GM23338 (cell line): ENCODE results near the gene CHRM4. TPM values are rescaled to one million over a fixed set of nuclear protein-coding genes. Genes with fewer than 3 reads are reported as not detected.

Source experiments
- ATAC-seq: fragments of 200-7000 bp; cut with Tn5 transposase; 3 replicates; pipeline ENCODE4 v1.9.1; 2020
- DNase-seq: peaks from one replicate; pipeline ENCODE4 v3.0.0-alpha.2; 2015; ENCODE audit warnings: low spot score
- H2AFZ ChIP-seq: fragments of 200-600 bp; sonication (generic); 2 replicates; pipeline ENCODE4 v1.8.0; 2016; ENCODE audit warnings: antibody characterized with exemption, mild to moderate bottlenecking, moderate library complexity
- H3F3A ChIP-seq: fragments of 200-600 bp; sonication (generic); replicated peaks from 2 replicates; pipeline ENCODE4 v1.8.0; 2017; ENCODE audit warnings: antibody characterized with exemption, mixed run types, low read depth
- H3K27ac ChIP-seq: fragments of 200-600 bp; sonication (generic); 2 replicates; pipeline ENCODE4 v1.6.1; 2016; ENCODE audit warnings: low read depth
- H3K27me3 ChIP-seq: fragments of 200-600 bp; sonication (generic); 2 replicates; pipeline ENCODE4 v1.8.0; 2016; ENCODE audit warnings: mild to moderate bottlenecking, mixed run types, moderate library complexity; ENCODE audit not compliant: insufficient read depth
- H3K36me3 ChIP-seq: fragments of 200-600 bp; sonication (generic); 2 replicates; pipeline ENCODE4 v1.8.0; 2016; ENCODE audit warnings: mild to moderate bottlenecking; ENCODE audit not compliant: insufficient read depth
- H3K4me1 ChIP-seq: fragments of 200-600 bp; sonication (generic); 2 replicates; pipeline ENCODE4 v1.8.0; 2016; ENCODE audit warnings: mild to moderate bottlenecking, moderate library complexity; ENCODE audit not compliant: insufficient read depth
- H3K4me2 ChIP-seq: fragments of 200-600 bp; sonication (generic); 2 replicates; pipeline ENCODE4 v1.7.1; 2017; ENCODE audit warnings: mixed run types
- H3K4me3 ChIP-seq: fragments of 200-600 bp; sonication (generic); 2 replicates; pipeline ENCODE4 v1.6.1; 2016; ENCODE audit warnings: mixed run types
- H3K79me2 ChIP-seq: fragments of 200-600 bp; sonication (generic); replicated peaks from 2 replicates; pipeline ENCODE4 v1.8.0; 2017; ENCODE audit warnings: mild to moderate bottlenecking; ENCODE audit not compliant: insufficient read depth
- H3K9me2 ChIP-seq: fragments of 200-600 bp; sonication (generic); 2 replicates; pipeline ENCODE4 v1.8.0; 2017; ENCODE audit not compliant: insufficient read depth
- H4K20me1 ChIP-seq: fragments of 200-600 bp; sonication (generic); replicated peaks from 2 replicates; pipeline ENCODE4 v1.8.0; 2017; ENCODE audit warnings: mild to moderate bottlenecking; ENCODE audit not compliant: insufficient read depth
- H3K27ac Mint-ChIP-seq: 2 replicates; pipeline ENCODE4 v1.8.0; 2020; ENCODE audit warnings: inconsistent platforms, mild to moderate bottlenecking, moderate library complexity, mixed read lengths
- H3K27me3 Mint-ChIP-seq: 3 replicates; pipeline ENCODE4 v1.8.0; 2022; ENCODE audit warnings: low read depth, mild to moderate bottlenecking, moderate library complexity, mixed read lengths, inconsistent platforms; ENCODE audit not compliant: insufficient read depth, poor library complexity
- H3K36me3 Mint-ChIP-seq: 3 replicates; pipeline ENCODE4 v1.8.0; 2021; ENCODE audit warnings: low read depth, mild to moderate bottlenecking, inconsistent platforms, moderate library complexity, mixed read lengths
- H3K4me1 Mint-ChIP-seq: 3 replicates; pipeline ENCODE4 v1.8.0; 2020; ENCODE audit warnings: mild to moderate bottlenecking, inconsistent platforms, mixed read lengths
- H3K4me3 Mint-ChIP-seq: 3 replicates; pipeline ENCODE4 v1.8.0; 2021; ENCODE audit warnings: moderate library complexity, mild to moderate bottlenecking, inconsistent platforms, mixed read lengths
- H3K9me3 Mint-ChIP-seq: 3 replicates; pipeline ENCODE4 v1.8.0; 2020; ENCODE audit warnings: moderate library complexity, mild to moderate bottlenecking, inconsistent platforms, mixed read lengths
- JUNB ChIP-seq: IDR thresholded peaks from one replicate; pipeline ENCODE4 v1.6.1; 2016; ENCODE audit warnings: antibody characterized with exemption; ENCODE audit not compliant: unreplicated experiment
- POLR2AphosphoS5 ChIP-seq: IDR thresholded peaks from 2 replicates; pipeline ENCODE4 v1.6.1; 2016; ENCODE audit warnings: antibody characterized with exemption, low read depth
- ZNF114 ChIP-seq: fragments of 250-450 bp; sonication (Bioruptor Pico); IDR thresholded peaks from 2 replicates; pipeline ENCODE4 v1.5.0; 2020; ENCODE audit warnings: mild to moderate bottlenecking, moderate library complexity
- ZNF331 ChIP-seq: fragments of 250-450 bp; sonication (Bioruptor Pico); IDR thresholded peaks from 2 replicates; pipeline ENCODE4 v1.5.0; 2020; ENCODE audit warnings: low read depth, mild to moderate bottlenecking, moderate library complexity
- ZNF462 ChIP-seq: fragments of 250-450 bp; sonication (Bioruptor Pico); IDR thresholded peaks from 2 replicates; pipeline ENCODE4 v1.5.0; 2020; ENCODE audit warnings: mild to moderate bottlenecking, moderate library complexity
- microRNA-seq: library from miRNA; unstranded; fragments of <30 nt; microRNA quantifications from one replicate; pipeline ENCODE4, GENCODE V29; 2017
- polyA plus RNA-seq: library from polyadenylated mRNA; unstranded; fragments of >200 nt; fragmentation: Nextera tagmentation; extraction: Ambion mirVana; gene quantifications from 2 replicates; pipeline ENCODE4 v1.2.1, GENCODE V29; 2016
- small RNA-seq: library from RNA; depleted of rRNA; stranded (forward); fragments of <200 nt; gene quantifications from one replicate; pipeline ENCODE3, GENCODE V24; 2014; ENCODE audit warnings: low replicate concordance
- total RNA-seq: library from RNA; depleted of rRNA; stranded (reverse); fragments of >200 nt; shearing (Covaris generic); gene quantifications from 2 replicates; pipeline ENCODE4 v1.2.3, GENCODE V29; 2014; rRNA removed
- TF ChIP-seq, protein P1 (sequence below): IDR thresholded peaks from one replicate; pipeline ENCODE4 v1.6.1; 2018; ENCODE audit warnings: antibody characterized with exemption; ENCODE audit not compliant: unreplicated experiment

Gene CHRM4
- total and polyA plus RNA-seq, 2 experiments from 2014 or later: 0.97 TPM; not detected in 1

- TF ChIP-seq, protein P1, sequence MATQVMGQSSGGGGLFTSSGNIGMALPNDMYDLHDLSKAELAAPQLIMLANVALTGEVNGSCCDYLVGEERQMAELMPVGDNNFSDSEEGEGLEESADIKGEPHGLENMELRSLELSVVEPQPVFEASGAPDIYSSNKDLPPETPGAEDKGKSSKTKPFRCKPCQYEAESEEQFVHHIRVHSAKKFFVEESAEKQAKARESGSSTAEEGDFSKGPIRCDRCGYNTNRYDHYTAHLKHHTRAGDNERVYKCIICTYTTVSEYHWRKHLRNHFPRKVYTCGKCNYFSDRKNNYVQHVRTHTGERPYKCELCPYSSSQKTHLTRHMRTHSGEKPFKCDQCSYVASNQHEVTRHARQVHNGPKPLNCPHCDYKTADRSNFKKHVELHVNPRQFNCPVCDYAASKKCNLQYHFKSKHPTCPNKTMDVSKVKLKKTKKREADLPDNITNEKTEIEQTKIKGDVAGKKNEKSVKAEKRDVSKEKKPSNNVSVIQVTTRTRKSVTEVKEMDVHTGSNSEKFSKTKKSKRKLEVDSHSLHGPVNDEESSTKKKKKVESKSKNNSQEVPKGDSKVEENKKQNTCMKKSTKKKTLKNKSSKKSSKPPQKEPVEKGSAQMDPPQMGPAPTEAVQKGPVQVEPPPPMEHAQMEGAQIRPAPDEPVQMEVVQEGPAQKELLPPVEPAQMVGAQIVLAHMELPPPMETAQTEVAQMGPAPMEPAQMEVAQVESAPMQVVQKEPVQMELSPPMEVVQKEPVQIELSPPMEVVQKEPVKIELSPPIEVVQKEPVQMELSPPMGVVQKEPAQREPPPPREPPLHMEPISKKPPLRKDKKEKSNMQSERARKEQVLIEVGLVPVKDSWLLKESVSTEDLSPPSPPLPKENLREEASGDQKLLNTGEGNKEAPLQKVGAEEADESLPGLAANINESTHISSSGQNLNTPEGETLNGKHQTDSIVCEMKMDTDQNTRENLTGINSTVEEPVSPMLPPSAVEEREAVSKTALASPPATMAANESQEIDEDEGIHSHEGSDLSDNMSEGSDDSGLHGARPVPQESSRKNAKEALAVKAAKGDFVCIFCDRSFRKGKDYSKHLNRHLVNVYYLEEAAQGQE: no peak
- TF ChIP-seq POLR2AphosphoS5 (no peak), ZNF462 (CRISPR knock-in tag) (no peak), JUNB (no peak), ZNF331 (no peak)
These were observed 56.3 kb downstream of the CHRM4 start (continued) for GRCh38 chr11:46335271-46335670.

GRCh38 chr11:46334211-46334610, 57.4 kb downstream of the CHRM4 start:
- H3F3A ChIP-seq: peaks cover 23% of the 10 kb centered on the region; the same call in 1 of the 2 replicates
- H3K4me1 ChIP-seq: peaks cover 55% of the 10 kb centered on the region
- peaks cover 60% of the 10 kb centered on the region for H3K27me3 ChIP-seq
- no peak for TF ChIP-seq ZNF114 (CRISPR knock-in tag)
- no peak for TF ChIP-seq POLR2AphosphoS5
- no peak for DNase-seq
- peak overlapping the region; percentile 73; the same call in 1 of the 3 replicates for H3K4me3 Mint-ChIP-seq
- no peak overlapping the region for H2AFZ ChIP-seq
- H3K4me2 ChIP-seq: no peak overlapping the region
- peaks cover 4% of the 10 kb centered on the region; the same call in 2 of the 3 replicates for H3K36me3 Mint-ChIP-seq
- H3K27ac Mint-ChIP-seq: no peak overlapping the region
- peaks cover 71% of the 10 kb centered on the region for H3K4me1 Mint-ChIP-seq
- no peaks in the 10 kb centered on the region for H3K9me3 Mint-ChIP-seq
- H3K36me3 ChIP-seq: no peaks in the 10 kb centered on the region; the same call in 1 of the 2 replicates
- H3K27ac ChIP-seq: no peak overlapping the region
- no peaks in the 10 kb centered on the region for H4K20me1 ChIP-seq
- no peaks in the 10 kb centered on the region for H3K79me2 ChIP-seq
- no peak for ATAC-seq
- no peaks in the 10 kb centered on the region for H3K9me2 ChIP-seq
- H3K4me3 ChIP-seq: 0 out of 2 replicates have a peak overlapping the region, but pooled peaks have one; percentile 77
- peaks cover 61% of the 10 kb centered on the region for H3K27me3 Mint-ChIP-seq

Small RNAs within 50 kb of the gene (microRNA-seq; reads per million reads assigned to microRNA genes)
- not detected for gene MIR4688

Small RNAs within 50 kb of the gene (small RNA-seq; reads per million reads assigned to genes)
- 0.10 reads per million for gene MIR4688

Other genes starting within 250 kb of the CHRM4 start
- gene CREB3L1, start 114.1 kb downstream of the CHRM4 start, total RNA-seq: 4.5 and 8.5 TPM in 2 replicates
- 10.3 and 10.4 TPM in 2 replicates for gene CREB3L1, start 114.1 kb downstream of the CHRM4 start, polyA plus RNA-seq
- gene DGKZ, start 44.3 kb downstream of the CHRM4 start, total RNA-seq: 148 and 170 TPM in 2 replicates
- 45.1 and 45.7 TPM in 2 replicates for gene DGKZ, start 44.3 kb downstream of the CHRM4 start, polyA plus RNA-seq
- gene MDK, start 10.1 kb downstream of the CHRM4 start, total RNA-seq: 388 and 438 TPM in 2 replicates
- gene MDK, start 10.1 kb downstream of the CHRM4 start, polyA plus RNA-seq: 451 and 477 TPM in 2 replicates
- 34.8 and 42.2 TPM in 2 replicates for gene AMBRA1, start 202.2 kb upstream of the CHRM4 start, total RNA-seq
- 8.3 and 8.9 TPM in 2 replicates for gene AMBRA1, start 202.2 kb upstream of the CHRM4 start, polyA plus RNA-seq
- gene HARBI1, start 225.5 kb upstream of the CHRM4 start, total RNA-seq: 4.9 and 6.5 TPM in 2 replicates
- 4.2 TPM in 2 replicates for gene HARBI1, start 225.5 kb upstream of the CHRM4 start, polyA plus RNA-seq
- gene ATG13, start 225.8 kb upstream of the CHRM4 start, total RNA-seq: 71.1 and 71.4 TPM in 2 replicates
- gene ATG13, start 225.8 kb upstream of the CHRM4 start, polyA plus RNA-seq: 32.3 and 32.9 TPM in 2 replicates